A549 treated with Mapracorat at 1 μM for 4 hours (cell line): ENCODE results near the gene OR5K2. TPM values are rescaled to one million over a fixed set of nuclear protein-coding genes. Genes with fewer than 3 reads are reported as not detected.

Experiments
- total RNA-seq: library from RNA; stranded (reverse); fragments of 200-300 nt; extraction: Qiagen RNA extraction; gene quantifications from 5 replicates; pipeline ENCODE4 v1.2.3, GENCODE V29; 2022

Gene OR5K2
- not detected in 5 replicates for total RNA-seq

DNA sequence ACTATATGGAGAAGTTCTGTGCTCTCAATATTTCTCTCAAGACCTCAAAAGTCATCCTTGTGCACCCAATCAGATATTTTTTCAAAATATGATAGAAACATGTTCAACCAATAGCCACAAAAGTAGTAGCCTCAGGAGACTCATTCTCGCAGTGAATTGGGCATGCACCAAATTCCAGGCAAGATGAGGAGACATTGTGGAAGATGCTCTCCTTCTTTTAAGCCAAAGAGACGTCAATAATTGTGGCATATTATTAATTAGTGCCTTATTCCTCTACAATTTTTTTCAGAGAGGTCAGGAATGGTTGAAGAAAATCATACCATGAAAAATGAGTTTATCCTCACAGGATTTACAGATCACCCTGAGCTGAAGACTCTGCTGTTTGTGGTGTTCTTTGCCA lies at the start of gene OR5K2:
Gene OR5K2 (plus strand): TSS at position 301 of the 400 bp plus-strand sequence. CDS start 0 bp downstream, at position 301.

DNA sequence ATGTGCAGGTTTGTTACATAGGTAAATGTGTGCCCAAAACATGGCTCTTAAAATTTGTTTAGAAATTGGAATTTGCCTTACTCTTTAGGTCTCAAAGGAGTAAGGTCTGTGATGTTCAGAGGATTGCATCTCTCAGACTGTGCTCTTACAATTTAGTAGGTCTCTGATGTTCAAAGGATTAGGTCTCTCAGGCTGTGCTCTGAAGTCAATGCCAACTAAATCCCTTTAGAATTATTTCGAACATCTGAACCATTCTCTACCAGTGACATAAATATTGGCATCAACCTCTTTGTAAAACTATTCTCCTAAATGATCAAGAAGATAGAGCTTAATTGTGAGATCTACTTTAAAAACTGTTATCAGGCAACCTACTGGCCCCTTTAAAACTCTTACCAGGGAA lies 34.6 kb upstream of the OR5K2 start, which contains the start of gene OR5K1:
Gene OR5K1 (plus strand): TSS at position 301 of the 400 bp plus-strand sequence. CDS start 6,376 bp downstream, outside the sequence.

DNA sequence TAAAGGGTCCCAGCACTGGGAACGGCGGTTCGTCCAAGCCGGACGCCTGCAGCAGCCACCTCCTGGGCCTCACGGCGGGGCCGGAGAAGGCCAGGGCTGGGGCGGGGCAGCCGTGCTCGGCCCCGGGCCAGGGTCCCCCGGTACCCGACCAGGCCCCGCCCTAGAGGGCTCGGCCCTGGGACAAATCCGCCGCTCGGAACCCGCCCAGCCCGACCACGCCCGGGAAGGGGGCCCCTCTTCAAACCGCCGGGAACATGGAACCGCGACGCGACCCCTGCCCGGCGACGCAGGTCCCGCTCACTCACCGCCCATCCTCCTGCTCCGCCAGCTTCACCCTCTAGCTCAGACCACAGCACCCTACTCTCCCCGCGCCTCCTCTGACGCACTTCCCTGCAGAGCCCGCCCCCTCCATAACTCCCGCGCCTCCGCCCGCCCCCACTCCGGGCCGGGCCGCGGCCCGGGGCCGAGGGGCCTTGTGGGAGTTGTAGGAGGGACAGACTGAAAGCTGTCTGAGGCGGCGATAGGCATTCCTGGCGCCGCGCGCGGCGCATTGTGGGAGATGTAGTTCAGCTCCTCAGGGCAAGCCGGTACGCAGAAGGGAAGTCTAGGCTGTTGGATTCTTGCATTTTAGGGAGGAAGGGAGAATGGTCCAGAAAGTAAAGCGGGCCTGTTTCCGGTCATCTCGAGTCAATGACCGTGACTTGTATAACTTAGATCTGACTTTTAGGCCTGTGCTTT lies 25.2 kb downstream of the OR5K2 start, which contains the start of gene CLDND1:
Gene CLDND1 (minus strand): TSS at position 359 of the 738 bp plus-strand sequence. CDS start 1,478 bp downstream, outside the sequence.

DNA sequence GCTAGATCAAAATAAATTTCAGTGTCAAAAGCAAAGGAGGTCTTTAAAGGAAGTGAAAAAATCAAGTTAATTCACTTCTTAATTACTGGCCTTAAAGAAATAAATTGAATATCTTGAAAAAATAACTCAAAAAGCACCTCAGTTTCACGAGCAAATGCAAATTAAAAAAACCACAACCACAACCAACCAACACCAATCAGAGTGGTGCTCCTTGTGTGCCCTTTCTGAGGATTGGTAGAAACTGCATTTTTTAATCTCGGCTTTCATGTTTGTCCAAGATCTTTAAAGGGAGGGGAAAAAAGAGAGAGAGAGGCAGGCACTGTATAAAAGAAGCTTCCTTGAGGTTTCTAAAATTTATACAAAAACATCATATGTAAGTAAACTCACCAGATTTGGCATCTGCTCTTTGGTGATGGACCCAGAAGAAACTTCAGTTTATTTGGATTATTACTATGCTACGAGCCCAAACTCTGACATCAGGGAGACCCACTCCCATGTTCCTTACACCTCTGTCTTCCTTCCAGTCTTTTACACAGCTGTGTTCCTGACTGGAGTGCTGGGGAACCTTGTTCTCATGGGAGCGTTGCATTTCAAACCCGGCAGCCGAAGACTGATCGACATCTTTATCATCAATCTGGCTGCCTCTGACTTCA lies 34.3 kb downstream of the OR5K2 start, which contains the start of gene GPR15:
Gene GPR15 (plus strand): TSS at position 357 of the 653 bp plus-strand sequence. CDS start 56 bp downstream, at position 413.

Other genes starting within 250 kb of the OR5K2 start
- not detected in 5 replicates for gene OR5H6, start 233.4 kb upstream of the OR5K2 start, total RNA-seq
- not detected in 5 replicates for gene OR5H2, start 215.2 kb upstream of the OR5K2 start, total RNA-seq
- not detected in 5 replicates for gene OR5K4, start 143.8 kb upstream of the OR5K2 start, total RNA-seq
- not detected in 5 replicates for gene OR5K3, start 107.0 kb upstream of the OR5K2 start, total RNA-seq
- not detected in 5 replicates for gene OR5K1, start 34.5 kb upstream of the OR5K2 start, total RNA-seq
- 46.3 to 65.9 TPM (median 61.6 TPM) in 5 replicates for gene CLDND1, start 25.2 kb downstream of the OR5K2 start, total RNA-seq
- gene GPR15, start 34.3 kb downstream of the OR5K2 start, total RNA-seq, result not detected in 5 replicates
- 16.5 to 23.9 TPM (median 21.0 TPM) in 5 replicates for gene CPOX, start 95.9 kb downstream of the OR5K2 start, total RNA-seq